HL-60 (cell line): Measurements from ENCODE around the gene COPS6.
"Not testable (repeated sequence)": the region's sequence is repeated elsewhere in the genome, so short reads cannot be mapped to it uniquely, and the experiment has no call there.

Source experiments
- DNase-seq, 2 experiments: peaks; one replicate each; pipeline ENCODE4 v3.0.0-alpha.2; 2010 to 2020; ENCODE audit warnings: low read depth in 1 of 2, low spot score in 1 of 2
- H3K27ac ChIP-seq: fragments of 250-450 bp; sonication (Bioruptor Pico); replicated peaks from 2 replicates; pipeline ENCODE4 v1.5.1; 2020; ENCODE audit warnings: mild to moderate bottlenecking, moderate library complexity
- H3K27me3 ChIP-seq: fragments of 250-450 bp; sonication (Bioruptor Pico); 2 replicates; pipeline ENCODE4 v1.5.1; 2021; ENCODE audit warnings: mild to moderate bottlenecking, moderate library complexity; ENCODE audit not compliant: insufficient read depth, poor library complexity, severe bottlenecking
- H3K4me3 ChIP-seq: replicated peaks from 2 replicates; pipeline ENCODE4 v1.5.1; 2011; ENCODE audit warnings: mild to moderate bottlenecking, control low read depth, low read length; ENCODE audit not compliant: insufficient read depth
- GABPA ChIP-seq: IDR thresholded peaks from 2 replicates; pipeline ENCODE4 v1.6.1; 2012; ENCODE audit warnings: low read depth
- POLR2AphosphoS5 ChIP-seq: IDR thresholded peaks from 2 replicates; pipeline ENCODE4 v1.6.1; 2012; ENCODE audit warnings: low read depth
- SPI1 ChIP-seq: IDR thresholded peaks from 2 replicates; pipeline ENCODE4 v1.6.1; 2012; ENCODE audit warnings: low read depth, mild to moderate bottlenecking, borderline replicate concordance
- TF ChIP-seq, protein P1 (sequence below): IDR thresholded peaks from 2 replicates; pipeline ENCODE4 v1.6.1; 2012; ENCODE audit warnings: low read depth; ENCODE audit not compliant: insufficient replicate concordance
- TF ChIP-seq, protein P2 (sequence below): IDR thresholded peaks from one replicate; pipeline ENCODE4 v1.5.1; 2011; ENCODE audit warnings: low read length, control low read depth, inconsistent platforms; ENCODE audit not compliant: insufficient read depth

COPS6 gene

DNA sequence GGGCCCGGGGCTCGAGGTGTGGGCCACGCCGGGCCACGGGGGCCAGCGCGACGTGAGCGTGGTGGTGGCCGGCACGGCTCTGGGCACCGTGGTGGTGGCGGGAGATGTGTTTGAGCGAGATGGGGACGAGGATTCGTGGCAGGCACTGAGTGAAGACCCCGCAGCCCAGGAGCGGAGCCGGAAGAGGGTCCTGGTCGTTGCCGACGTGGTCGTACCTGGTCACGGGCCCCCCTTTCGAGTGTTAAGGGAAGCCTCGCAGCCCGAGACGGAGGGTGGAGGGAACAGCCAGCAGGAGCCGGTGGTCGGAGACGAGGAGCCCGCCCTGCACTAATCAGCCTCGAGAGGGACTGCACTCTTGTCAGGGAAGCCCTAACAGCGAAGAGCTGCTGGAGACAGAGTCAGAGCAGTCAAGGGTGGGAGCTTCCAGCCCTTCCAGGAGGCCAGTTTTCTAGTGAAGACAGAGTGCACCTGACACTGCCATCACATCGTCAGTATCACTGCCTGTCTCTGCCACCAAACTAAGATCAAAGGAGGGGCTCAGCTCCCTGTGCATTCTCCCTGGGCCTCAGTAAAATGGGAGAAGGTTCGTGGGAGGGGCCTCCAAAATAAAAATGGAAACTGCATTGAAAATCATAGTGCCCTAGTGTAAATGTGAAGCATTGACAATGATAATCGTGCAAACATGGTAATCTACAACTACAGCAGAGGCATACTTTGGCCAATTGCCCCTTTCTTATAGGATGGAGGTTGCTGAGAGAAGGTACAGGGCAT, 39.3 kb downstream of the COPS6 start:
- TF ChIP-seq, protein P1, sequence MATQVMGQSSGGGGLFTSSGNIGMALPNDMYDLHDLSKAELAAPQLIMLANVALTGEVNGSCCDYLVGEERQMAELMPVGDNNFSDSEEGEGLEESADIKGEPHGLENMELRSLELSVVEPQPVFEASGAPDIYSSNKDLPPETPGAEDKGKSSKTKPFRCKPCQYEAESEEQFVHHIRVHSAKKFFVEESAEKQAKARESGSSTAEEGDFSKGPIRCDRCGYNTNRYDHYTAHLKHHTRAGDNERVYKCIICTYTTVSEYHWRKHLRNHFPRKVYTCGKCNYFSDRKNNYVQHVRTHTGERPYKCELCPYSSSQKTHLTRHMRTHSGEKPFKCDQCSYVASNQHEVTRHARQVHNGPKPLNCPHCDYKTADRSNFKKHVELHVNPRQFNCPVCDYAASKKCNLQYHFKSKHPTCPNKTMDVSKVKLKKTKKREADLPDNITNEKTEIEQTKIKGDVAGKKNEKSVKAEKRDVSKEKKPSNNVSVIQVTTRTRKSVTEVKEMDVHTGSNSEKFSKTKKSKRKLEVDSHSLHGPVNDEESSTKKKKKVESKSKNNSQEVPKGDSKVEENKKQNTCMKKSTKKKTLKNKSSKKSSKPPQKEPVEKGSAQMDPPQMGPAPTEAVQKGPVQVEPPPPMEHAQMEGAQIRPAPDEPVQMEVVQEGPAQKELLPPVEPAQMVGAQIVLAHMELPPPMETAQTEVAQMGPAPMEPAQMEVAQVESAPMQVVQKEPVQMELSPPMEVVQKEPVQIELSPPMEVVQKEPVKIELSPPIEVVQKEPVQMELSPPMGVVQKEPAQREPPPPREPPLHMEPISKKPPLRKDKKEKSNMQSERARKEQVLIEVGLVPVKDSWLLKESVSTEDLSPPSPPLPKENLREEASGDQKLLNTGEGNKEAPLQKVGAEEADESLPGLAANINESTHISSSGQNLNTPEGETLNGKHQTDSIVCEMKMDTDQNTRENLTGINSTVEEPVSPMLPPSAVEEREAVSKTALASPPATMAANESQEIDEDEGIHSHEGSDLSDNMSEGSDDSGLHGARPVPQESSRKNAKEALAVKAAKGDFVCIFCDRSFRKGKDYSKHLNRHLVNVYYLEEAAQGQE, result no peak
- TF ChIP-seq POLR2AphosphoS5, result no peak
- TF ChIP-seq, protein P2, sequence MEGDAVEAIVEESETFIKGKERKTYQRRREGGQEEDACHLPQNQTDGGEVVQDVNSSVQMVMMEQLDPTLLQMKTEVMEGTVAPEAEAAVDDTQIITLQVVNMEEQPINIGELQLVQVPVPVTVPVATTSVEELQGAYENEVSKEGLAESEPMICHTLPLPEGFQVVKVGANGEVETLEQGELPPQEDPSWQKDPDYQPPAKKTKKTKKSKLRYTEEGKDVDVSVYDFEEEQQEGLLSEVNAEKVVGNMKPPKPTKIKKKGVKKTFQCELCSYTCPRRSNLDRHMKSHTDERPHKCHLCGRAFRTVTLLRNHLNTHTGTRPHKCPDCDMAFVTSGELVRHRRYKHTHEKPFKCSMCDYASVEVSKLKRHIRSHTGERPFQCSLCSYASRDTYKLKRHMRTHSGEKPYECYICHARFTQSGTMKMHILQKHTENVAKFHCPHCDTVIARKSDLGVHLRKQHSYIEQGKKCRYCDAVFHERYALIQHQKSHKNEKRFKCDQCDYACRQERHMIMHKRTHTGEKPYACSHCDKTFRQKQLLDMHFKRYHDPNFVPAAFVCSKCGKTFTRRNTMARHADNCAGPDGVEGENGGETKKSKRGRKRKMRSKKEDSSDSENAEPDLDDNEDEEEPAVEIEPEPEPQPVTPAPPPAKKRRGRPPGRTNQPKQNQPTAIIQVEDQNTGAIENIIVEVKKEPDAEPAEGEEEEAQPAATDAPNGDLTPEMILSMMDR, result no peak
- no peak for TF ChIP-seq SPI1
- TF ChIP-seq GABPA, result no peak
- no peak for DNase-seq
- H3K27ac ChIP-seq, result peak overlapping the region; percentile 96
- peak overlapping the region; percentile 83 for H3K4me3 ChIP-seq
- no peaks in the 10 kb centered on the region for H3K27me3 ChIP-seq

DNA sequence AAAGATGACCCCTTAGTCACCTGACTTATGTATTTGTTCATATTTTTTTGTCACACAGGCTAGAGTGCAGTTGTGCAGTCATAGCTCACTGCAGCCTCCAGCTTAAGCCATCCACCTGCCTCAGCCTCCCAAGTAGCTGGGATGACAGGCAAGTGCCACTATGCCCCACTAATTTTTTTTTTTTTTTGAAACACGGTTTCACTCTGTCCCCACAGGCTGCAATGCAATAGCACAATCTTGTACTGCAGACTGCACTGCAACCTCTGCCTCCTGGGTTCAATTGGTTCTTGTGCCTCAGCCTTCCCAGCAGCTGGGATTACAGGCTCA, 39.8 kb downstream of the COPS6 start:
- Histone ChIP-seq H3K27ac (no peak overlapping the region), H3K4me3 (no peak overlapping the region), H3K27me3 (no peaks in the 10 kb centered on the region)
- no peak for DNase-seq
- no peak for TF ChIP-seq POLR2AphosphoS5
- TF ChIP-seq, protein P2, result no peak
- TF ChIP-seq SPI1, result no peak
- TF ChIP-seq, protein P1, result no peak
- TF ChIP-seq GABPA, result no peak

DNA sequence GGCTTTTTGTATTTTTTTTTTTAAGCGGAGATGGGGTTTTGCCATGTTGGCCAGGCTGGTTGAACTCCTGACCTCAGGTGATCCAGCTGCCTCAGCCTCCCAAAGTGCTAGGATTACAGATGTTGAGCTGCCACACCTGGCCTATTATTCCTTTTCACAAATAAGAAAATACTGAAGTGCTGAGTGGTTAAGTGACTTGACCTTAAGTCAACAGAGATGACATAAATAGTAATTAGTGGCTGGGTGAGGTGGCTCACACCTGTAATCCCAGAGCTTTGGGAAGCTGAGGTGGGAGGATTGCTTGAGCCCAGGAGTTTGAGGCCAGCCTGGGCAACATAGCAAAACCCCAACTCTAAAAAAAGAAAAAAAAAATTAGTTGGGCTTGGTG, 41.4 kb downstream of the COPS6 start:
- not testable (repeated sequence) for DNase-seq, H3K27me3 ChIP-seq, H3K27ac ChIP-seq, H3K4me3 ChIP-seq

DNA sequence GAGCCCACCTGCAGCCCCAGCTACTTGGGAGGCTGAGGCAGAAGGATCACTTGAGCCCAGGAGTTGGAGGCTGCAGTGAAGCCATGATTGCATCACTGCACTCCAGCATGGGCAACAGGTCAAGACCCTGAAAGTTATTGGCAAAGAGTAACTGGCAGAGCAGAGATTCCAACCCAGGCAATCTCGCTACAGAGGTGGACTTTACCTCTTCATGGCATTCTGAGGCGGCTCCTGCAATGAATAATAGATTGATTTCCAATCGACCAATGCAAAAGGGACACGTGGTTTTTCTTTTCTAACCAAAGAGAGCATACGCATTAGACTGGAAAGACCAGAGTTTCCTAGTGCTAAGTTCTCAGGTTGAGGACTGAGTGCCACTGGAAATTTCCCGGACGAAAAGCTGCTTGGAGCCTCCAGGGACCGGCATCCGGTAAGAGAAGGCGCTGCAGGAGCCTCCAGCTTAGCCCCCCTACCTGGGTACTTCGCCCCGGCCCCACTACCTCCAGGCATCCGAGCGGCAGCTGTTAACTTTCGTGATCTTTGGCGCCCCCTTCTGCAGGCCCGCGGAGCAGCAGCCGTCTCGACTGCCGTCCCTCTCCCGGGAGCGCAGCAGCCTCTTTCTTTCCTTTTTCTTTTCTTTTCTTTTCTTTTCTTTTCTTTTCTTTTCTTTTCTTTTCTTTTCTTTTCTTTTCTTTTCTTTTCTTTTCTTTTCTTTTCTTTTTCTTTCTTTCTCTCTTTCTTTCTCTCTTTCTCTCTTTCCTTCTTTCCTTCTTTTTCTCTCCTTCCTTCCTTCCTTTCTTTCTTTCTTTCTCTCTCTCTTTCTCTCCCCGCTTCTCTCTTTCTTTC, 42.1 kb downstream of the COPS6 start:
- DNase-seq, result peak in 1 of 2 experiments; percentile 76
- no peak overlapping the region for H3K27ac ChIP-seq
- H3K27me3 ChIP-seq, result no peaks in the 10 kb centered on the region
- no peak overlapping the region for H3K4me3 ChIP-seq
- TF ChIP-seq, protein P1, result no peak
- no peak for TF ChIP-seq POLR2AphosphoS5
- TF ChIP-seq SPI1, result no peak
- TF ChIP-seq GABPA, result no peak
- TF ChIP-seq, protein P2, result peak; percentile 56
